ENCODE data around the gene HOXD9.
A peak's percentile ranks its signal among the peaks of the same experiment; 100 is the strongest.

HOXD9 gene

GRCh38 chr2:176117823-176118371 is 4.6 kb upstream of the HOXD9 start:
- TF ChIP-seq CTCF (IDR thresholded peaks at IDR 0.05; ENCODE audit: low read depth, low read length): no peak
- DNase-seq (ENCODE audit: low read depth, low spot score): no peak
- in situ Hi-C loops (cut with HindIII; ENCODE audit: low sequenced_read_pairs): no loop called here
- H3K4me3 ChIP-seq (ENCODE audit: low read depth, low read length): no peak overlapping the region

- no peak overlapping the region for H3K4me3 ChIP-seq (ENCODE audit: low read depth, low read length)
- TF ChIP-seq CTCF (IDR thresholded peaks at IDR 0.05; ENCODE audit: low read depth, low read length): peak; percentile 53
- no peak for DNase-seq (ENCODE audit: low read depth, low spot score)
- in situ Hi-C loops (cut with HindIII; ENCODE audit: low sequenced_read_pairs): no loop called here
These were observed 3.7 kb upstream of the HOXD9 start for GRCh38 chr2:176118601-176119339.

DNA sequence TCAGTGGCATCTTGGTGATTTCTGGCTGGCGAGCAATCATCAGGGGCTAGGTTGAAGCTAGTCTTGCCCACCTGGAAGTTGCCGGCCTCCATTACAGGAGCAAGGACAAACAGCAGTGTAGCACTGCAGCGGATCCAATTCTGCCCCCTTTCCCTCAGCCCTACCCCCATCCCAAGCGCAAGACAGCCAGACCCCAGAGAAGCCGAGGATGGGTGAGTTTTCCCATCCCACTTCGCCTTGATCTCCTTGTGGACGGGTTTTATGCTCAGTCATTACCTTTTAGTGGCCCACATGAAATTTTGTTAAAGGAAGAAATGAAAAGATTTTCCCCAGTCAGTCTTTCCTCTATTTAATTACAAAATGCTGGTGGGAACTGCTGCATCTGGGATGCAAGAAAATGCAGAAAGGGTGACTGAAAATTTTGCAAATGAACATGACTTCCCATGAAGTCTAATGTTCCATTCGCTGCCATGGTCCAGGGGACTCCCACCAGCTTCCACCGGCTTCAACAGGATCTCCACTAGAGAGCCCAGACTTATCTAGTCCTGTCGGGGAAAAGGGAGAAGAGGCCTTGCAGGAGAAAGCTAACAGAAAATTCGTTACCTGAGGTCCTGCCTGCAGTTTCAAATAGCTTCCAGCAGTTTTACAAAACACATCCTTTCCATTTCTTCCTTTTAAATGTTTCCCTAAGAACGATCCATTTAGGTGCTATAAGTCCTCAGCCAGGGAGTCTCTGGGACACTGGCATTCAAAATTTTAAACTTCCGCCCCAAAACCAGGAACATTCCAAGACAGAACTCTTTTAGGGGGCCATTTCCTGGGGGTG is 1.9 kb upstream of the HOXD9 start:
- in situ Hi-C loops (cut with HindIII; ENCODE audit: low sequenced_read_pairs): no loop called here
- TF ChIP-seq CTCF (IDR thresholded peaks at IDR 0.05; ENCODE audit: low read depth, low read length): no peak
- no peak overlapping the region for H3K4me3 ChIP-seq (ENCODE audit: low read depth, low read length)
- no peak for DNase-seq (ENCODE audit: low read depth, low spot score)

DNA sequence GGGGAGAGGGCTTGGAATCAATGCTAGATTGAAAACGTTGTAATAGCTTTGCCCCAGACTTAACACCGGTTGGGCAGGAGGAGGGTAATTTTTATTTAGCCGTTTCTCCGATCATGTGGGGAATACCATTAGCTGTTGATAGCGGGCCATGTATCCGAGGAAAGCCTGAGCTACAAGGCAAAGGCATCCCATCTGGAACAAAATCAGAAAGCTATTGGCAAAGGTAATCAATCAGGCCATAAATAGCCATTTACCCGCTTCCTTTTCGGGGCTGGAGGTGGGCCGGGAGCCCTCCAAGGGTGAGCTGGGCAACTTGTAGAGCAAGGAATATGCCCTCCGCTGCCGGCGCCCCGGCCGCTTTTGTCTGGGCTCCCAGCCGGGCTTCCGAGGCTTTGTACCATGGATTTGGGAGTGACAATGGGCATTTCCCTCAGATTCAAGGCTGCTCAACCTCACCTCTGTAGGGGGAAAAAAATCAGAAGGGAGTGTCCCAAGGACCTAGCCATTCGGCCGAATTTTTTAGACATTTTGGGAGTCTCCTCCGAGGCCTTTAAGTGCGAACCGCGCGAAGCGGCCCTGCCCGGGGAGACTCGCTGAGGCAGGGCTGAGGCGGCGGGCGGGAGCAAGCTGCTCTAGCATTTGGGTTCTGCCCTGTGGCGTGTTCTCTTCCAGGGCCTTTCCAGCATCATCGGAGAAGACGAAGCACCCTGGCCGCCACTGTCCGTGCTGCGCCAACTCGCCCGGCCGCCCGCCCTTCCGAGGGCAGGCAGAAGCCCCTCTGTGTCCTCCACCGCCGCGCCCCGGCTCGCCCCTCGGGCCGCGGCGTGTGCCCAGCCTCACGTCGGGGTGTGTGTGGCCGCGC is 1.1 kb upstream of the HOXD9 start:
- H3K4me3 ChIP-seq (ENCODE audit: low read depth, low read length): no peak overlapping the region
- in situ Hi-C loops (cut with HindIII; ENCODE audit: low sequenced_read_pairs): no loop called here
- no peak for TF ChIP-seq CTCF (IDR thresholded peaks at IDR 0.05; ENCODE audit: low read depth, low read length)
- no peak for DNase-seq (ENCODE audit: low read depth, low spot score)

GRCh38 chr2:176122052-176122682 is 352 bp upstream of the HOXD9 start:
- no peak for TF ChIP-seq CTCF (IDR thresholded peaks at IDR 0.05; ENCODE audit: low read depth, low read length)
- in situ Hi-C loops (cut with HindIII; ENCODE audit: low sequenced_read_pairs): no loop called here
- peak; percentile 67 for DNase-seq (ENCODE audit: low read depth, low spot score)
- peak overlapping the region; percentile 25 for H3K4me3 ChIP-seq (ENCODE audit: low read depth, low read length)
